GM12878 (cell line): ENCODE measurements around the gene SCYGR5. TPM values are rescaled to one million over a fixed set of nuclear protein-coding genes. Genes with fewer than 3 reads are reported as not detected.

Experiments
- CBFB ChIP-seq: IDR thresholded peaks from 2 replicates; pipeline ENCODE4 v1.6.1; 2016; ENCODE audit warnings: antibody characterized with exemption, low read depth
- EGR1 ChIP-seq, 2 experiments: IDR thresholded peaks; 1 replicate in 1 of 2; 2 replicates in 1 of 2; pipeline ENCODE4 v1.6.1; 2011 to 2012; ENCODE audit warnings: low read depth in 2 of 2, low read length in 2 of 2, borderline replicate concordance in 1 of 2, mild to moderate bottlenecking in 1 of 2, moderate library complexity in 1 of 2
- FOXM1 ChIP-seq: IDR thresholded peaks from 2 replicates; pipeline ENCODE4 v1.6.1; 2012; ENCODE audit warnings: low read depth, mild to moderate bottlenecking, inconsistent platforms, low read length, moderate library complexity
- GABPA ChIP-seq: IDR thresholded peaks from 2 replicates; pipeline ENCODE4 v1.6.1; 2014; ENCODE audit warnings: antibody characterized with exemption, low read depth, mild to moderate bottlenecking, inconsistent platforms
- IKZF1 ChIP-seq: fragments of 450-650 bp; conservative IDR thresholded peaks from 2 replicates; pipeline ENCODE4 v1.6.1; 2017; ENCODE audit warnings: antibody characterized with exemption, mild to moderate bottlenecking
- IRF4 ChIP-seq: IDR thresholded peaks from 2 replicates; pipeline ENCODE4 v1.6.1; 2011; ENCODE audit warnings: low read depth, low read length
- MEF2A ChIP-seq: IDR thresholded peaks from 2 replicates; pipeline ENCODE4 v1.6.1; 2011; ENCODE audit warnings: low read depth, mild to moderate bottlenecking, low read length, moderate library complexity; ENCODE audit not compliant: insufficient read depth
- MXI1 ChIP-seq: fragments of 150-350 bp; IDR thresholded peaks from 2 replicates; pipeline ENCODE4 v1.6.1; 2011; ENCODE audit warnings: low read depth, mild to moderate bottlenecking, inconsistent platforms, low read length, improper control_type of control experiment
- MYB ChIP-seq: fragments of 150-350 bp; IDR thresholded peaks from 2 replicates; pipeline ENCODE4 v1.6.1; 2014; ENCODE audit warnings: mild to moderate bottlenecking, low read depth, low read length, borderline replicate concordance
- PAX5 ChIP-seq: IDR thresholded peaks from 2 replicates; pipeline ENCODE4 v1.6.1; 2011; ENCODE audit warnings: low read depth, low read length, borderline replicate concordance
- RAD21 ChIP-seq: IDR thresholded peaks from 2 replicates; pipeline ENCODE4 v1.6.1; 2011; ENCODE audit warnings: mild to moderate bottlenecking, low read depth, low read length, moderate library complexity; ENCODE audit not compliant: insufficient read depth
- RBBP5 ChIP-seq: fragments of 200-600 bp; sonication (generic); conservative IDR thresholded peaks from 2 replicates; pipeline ENCODE4 v1.6.1; 2016
- RUNX3 ChIP-seq: IDR thresholded peaks from 2 replicates; pipeline ENCODE4 v1.6.1; 2012; ENCODE audit warnings: low read length, inconsistent platforms
- SMAD5 ChIP-seq: IDR thresholded peaks from 2 replicates; pipeline ENCODE4 v1.6.1; 2016; ENCODE audit warnings: antibody characterized with exemption, low read depth
- SP1 ChIP-seq: IDR thresholded peaks from one replicate; pipeline ENCODE4 v1.6.1; 2011; ENCODE audit warnings: low read depth, low read length
- SPI1 ChIP-seq: IDR thresholded peaks from 2 replicates; pipeline ENCODE4 v1.6.1; 2011; ENCODE audit warnings: low read depth, mild to moderate bottlenecking, low read length, moderate library complexity, borderline replicate concordance; ENCODE audit not compliant: insufficient read depth
- STAT3 ChIP-seq: IDR thresholded peaks from 2 replicates; pipeline ENCODE4 v1.6.1; 2011; ENCODE audit warnings: low read depth, low read length, improper control_type of control experiment
- TARDBP ChIP-seq: IDR thresholded peaks from 2 replicates; pipeline ENCODE4 v1.6.1; 2016; ENCODE audit warnings: borderline replicate concordance
- YBX1 ChIP-seq: fragments of 450-650 bp; IDR thresholded peaks from 2 replicates; pipeline ENCODE4 v1.6.1; 2016; ENCODE audit warnings: antibody characterized with exemption
- ZNF207 ChIP-seq: fragments of 450-650 bp; IDR thresholded peaks from 2 replicates; pipeline ENCODE4 v1.6.1; 2014; ENCODE audit warnings: antibody characterized with exemption, mild to moderate bottlenecking, borderline replicate concordance
- ZNF217 ChIP-seq: fragments of 450-650 bp; IDR thresholded peaks from 2 replicates; pipeline ENCODE4 v1.6.1; 2017; ENCODE audit warnings: antibody characterized with exemption, mild to moderate bottlenecking
- ZNF622 ChIP-seq: fragments of 450-650 bp; IDR thresholded peaks from 2 replicates; pipeline ENCODE4 v1.6.1; 2017; ENCODE audit warnings: mild to moderate bottlenecking, inconsistent platforms
- polyA plus RNA-seq, 11 experiments: library from polyadenylated mRNA; depleted of rRNA in 4 of 11; unstranded in 6 of 11; stranded (reverse) in 5 of 11; fragments of >200 nt; fragmentation: Nextera tagmentation in 4 of 11; fragmentation: Illumina TruSeq in 1 of 11; extraction: Ambion mirVana in 4 of 11; extraction: Trizol in 1 of 11; gene quantifications; 1 replicate in 1 of 11; 2 replicates in 10 of 11; pipeline versions ENCODE4 v1.2.1 to v1.2.3, GENCODE V29; 2011 to 2016; ENCODE audit warnings: inconsistent platforms in 2 of 11, missing spikeins in 2 of 11, low read depth in 1 of 11
- total RNA-seq, 4 experiments: library from RNA; depleted of rRNA in 3 of 4; stranded (reverse); fragments of >200 nt in 3 of 4; fragmentation: Illumina TruSeq in 1 of 4; extraction: Trizol in 1 of 4; gene quantifications; 2 replicates each; pipeline versions ENCODE4 v1.2.1 to v1.2.3, GENCODE V29; 2013 to 2021
- TF ChIP-seq, protein P1 (sequence below): IDR thresholded peaks from 2 replicates; pipeline ENCODE4 v1.6.1; 2012; ENCODE audit warnings: low read length, inconsistent platforms
- TF ChIP-seq, protein P2 (sequence below): fragments of 450-650 bp; IDR thresholded peaks from 2 replicates; pipeline ENCODE4 v1.6.1; 2017; ENCODE audit warnings: borderline replicate concordance
- TF ChIP-seq, protein P3 (sequence below): fragments of 150-350 bp; IDR thresholded peaks from 2 replicates; pipeline ENCODE4 v1.6.1; 2014; ENCODE audit warnings: mild to moderate bottlenecking, low read depth, low read length
- TF ChIP-seq, protein P4 (sequence below), 3 experiments: IDR thresholded peaks in 2 of 3; conservative IDR thresholded peaks in 1 of 3; 2 replicates each; pipeline ENCODE4 v1.5.1; 2011; ENCODE audit warnings: low read depth in 3 of 3, low read length in 3 of 3, mild to moderate bottlenecking in 3 of 3, control low read depth in 2 of 3, moderate library complexity in 2 of 3, inconsistent platforms in 1 of 3, mixed read lengths in 1 of 3; ENCODE audit not compliant: control insufficient read depth in 2 of 3, insufficient read depth in 1 of 3; ENCODE audit errors: extremely low read depth in 1 of 3
- TF ChIP-seq, protein P5 (sequence below): fragments of 450-650 bp; IDR thresholded peaks from 2 replicates; pipeline ENCODE4 v1.6.1; 2016; ENCODE audit warnings: mild to moderate bottlenecking

Gene SCYGR5
- total and polyA plus RNA-seq, 10 of the 15 experiments (the other 5 are each of a cell fraction or from before 2014, with no cell fraction given) = not detected

DNA sequence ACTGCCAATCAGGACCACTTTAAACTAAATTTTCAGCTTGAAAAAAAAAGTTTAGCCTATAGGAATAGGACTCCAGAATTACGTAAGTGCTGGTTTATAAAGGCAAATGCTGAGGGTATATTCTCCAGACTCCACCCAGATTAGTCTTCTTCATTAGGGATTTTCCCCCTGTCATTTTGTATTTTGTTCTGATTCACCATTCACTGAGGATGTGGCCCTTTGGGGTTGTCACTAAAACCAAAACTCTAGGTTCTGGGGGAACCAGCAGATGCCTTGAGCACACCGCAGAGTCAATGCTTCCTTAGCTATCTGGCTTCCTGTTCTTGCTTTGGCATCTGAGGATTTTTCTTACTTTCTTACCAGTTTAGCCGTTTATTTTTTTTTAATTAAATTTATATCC lies 38.8 kb upstream of the SCYGR5 start (continued):
- TF ChIP-seq YBX1 = no peak
- TF ChIP-seq GABPA = no peak
- no peak for TF ChIP-seq SP1
- TF ChIP-seq, protein P1, sequence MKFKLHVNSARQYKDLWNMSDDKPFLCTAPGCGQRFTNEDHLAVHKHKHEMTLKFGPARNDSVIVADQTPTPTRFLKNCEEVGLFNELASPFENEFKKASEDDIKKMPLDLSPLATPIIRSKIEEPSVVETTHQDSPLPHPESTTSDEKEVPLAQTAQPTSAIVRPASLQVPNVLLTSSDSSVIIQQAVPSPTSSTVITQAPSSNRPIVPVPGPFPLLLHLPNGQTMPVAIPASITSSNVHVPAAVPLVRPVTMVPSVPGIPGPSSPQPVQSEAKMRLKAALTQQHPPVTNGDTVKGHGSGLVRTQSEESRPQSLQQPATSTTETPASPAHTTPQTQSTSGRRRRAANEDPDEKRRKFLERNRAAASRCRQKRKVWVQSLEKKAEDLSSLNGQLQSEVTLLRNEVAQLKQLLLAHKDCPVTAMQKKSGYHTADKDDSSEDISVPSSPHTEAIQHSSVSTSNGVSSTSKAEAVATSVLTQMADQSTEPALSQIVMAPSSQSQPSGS = no peak
- no peak for TF ChIP-seq RAD21
- TF ChIP-seq EGR1 (IDR thresholded peaks at IDR 0.05; ENCODE audit: borderline replicate concordance in 1 of 2, low read depth in 2 of 2, low read length in 2 of 2) = no peak
- TF ChIP-seq ZNF622 = no peak
- TF ChIP-seq IKZF1 = no peak
- TF ChIP-seq IRF4 = peak; percentile 51; the same call in 1 of the 2 replicates
- peak; percentile 92 for TF ChIP-seq RUNX3
- TF ChIP-seq, protein P2, sequence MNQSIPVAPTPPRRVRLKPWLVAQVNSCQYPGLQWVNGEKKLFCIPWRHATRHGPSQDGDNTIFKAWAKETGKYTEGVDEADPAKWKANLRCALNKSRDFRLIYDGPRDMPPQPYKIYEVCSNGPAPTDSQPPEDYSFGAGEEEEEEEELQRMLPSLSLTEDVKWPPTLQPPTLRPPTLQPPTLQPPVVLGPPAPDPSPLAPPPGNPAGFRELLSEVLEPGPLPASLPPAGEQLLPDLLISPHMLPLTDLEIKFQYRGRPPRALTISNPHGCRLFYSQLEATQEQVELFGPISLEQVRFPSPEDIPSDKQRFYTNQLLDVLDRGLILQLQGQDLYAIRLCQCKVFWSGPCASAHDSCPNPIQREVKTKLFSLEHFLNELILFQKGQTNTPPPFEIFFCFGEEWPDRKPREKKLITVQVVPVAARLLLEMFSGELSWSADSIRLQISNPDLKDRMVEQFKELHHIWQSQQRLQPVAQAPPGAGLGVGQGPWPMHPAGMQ = no peak
- TF ChIP-seq, protein P3, sequence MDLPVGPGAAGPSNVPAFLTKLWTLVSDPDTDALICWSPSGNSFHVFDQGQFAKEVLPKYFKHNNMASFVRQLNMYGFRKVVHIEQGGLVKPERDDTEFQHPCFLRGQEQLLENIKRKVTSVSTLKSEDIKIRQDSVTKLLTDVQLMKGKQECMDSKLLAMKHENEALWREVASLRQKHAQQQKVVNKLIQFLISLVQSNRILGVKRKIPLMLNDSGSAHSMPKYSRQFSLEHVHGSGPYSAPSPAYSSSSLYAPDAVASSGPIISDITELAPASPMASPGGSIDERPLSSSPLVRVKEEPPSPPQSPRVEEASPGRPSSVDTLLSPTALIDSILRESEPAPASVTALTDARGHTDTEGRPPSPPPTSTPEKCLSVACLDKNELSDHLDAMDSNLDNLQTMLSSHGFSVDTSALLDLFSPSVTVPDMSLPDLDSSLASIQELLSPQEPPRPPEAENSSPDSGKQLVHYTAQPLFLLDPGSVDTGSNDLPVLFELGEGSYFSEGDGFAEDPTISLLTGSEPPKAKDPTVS = no peak
- TF ChIP-seq CBFB = no peak
- no peak for TF ChIP-seq ZNF207
- TF ChIP-seq MYB = no peak
- TF ChIP-seq PAX5 = 0 out of 2 replicates have a peak, but pooled peaks have one; percentile 28
- TF ChIP-seq SMAD5 = no peak
- no peak for TF ChIP-seq MXI1
- no peak for TF ChIP-seq TARDBP
- peak; percentile 68 for TF ChIP-seq SPI1
- peak; percentile 58; the same call in 1 of the 2 replicates for TF ChIP-seq FOXM1
- no peak for TF ChIP-seq RBBP5
- TF ChIP-seq, protein P4, sequence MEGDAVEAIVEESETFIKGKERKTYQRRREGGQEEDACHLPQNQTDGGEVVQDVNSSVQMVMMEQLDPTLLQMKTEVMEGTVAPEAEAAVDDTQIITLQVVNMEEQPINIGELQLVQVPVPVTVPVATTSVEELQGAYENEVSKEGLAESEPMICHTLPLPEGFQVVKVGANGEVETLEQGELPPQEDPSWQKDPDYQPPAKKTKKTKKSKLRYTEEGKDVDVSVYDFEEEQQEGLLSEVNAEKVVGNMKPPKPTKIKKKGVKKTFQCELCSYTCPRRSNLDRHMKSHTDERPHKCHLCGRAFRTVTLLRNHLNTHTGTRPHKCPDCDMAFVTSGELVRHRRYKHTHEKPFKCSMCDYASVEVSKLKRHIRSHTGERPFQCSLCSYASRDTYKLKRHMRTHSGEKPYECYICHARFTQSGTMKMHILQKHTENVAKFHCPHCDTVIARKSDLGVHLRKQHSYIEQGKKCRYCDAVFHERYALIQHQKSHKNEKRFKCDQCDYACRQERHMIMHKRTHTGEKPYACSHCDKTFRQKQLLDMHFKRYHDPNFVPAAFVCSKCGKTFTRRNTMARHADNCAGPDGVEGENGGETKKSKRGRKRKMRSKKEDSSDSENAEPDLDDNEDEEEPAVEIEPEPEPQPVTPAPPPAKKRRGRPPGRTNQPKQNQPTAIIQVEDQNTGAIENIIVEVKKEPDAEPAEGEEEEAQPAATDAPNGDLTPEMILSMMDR (IDR thresholded peaks at IDR 0.05 in 2 of 3, conservative IDR thresholded peaks at IDR 0.05 in 1 of 3; ENCODE audit: control insufficient read depth in 2 of 3, extremely low read depth in 1 of 3, insufficient read depth in 1 of 3, low read depth in 3 of 3, low read length in 3 of 3) = no peak
- TF ChIP-seq, protein P5, sequence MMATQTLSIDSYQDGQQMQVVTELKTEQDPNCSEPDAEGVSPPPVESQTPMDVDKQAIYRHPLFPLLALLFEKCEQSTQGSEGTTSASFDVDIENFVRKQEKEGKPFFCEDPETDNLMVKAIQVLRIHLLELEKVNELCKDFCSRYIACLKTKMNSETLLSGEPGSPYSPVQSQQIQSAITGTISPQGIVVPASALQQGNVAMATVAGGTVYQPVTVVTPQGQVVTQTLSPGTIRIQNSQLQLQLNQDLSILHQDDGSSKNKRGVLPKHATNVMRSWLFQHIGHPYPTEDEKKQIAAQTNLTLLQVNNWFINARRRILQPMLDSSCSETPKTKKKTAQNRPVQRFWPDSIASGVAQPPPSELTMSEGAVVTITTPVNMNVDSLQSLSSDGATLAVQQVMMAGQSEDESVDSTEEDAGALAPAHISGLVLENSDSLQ = no peak
- TF ChIP-seq STAT3 = no peak
- TF ChIP-seq ZNF217 = no peak
- no peak for TF ChIP-seq MEF2A
